Stomach (tissue), 4 donors: Measurements from ENCODE around the gene ECM1.

Source experiments
- CTCF ChIP-seq, 7 experiments: fragments of 450-650 bp in 4 of 7; fragments of 200-600 bp in 3 of 7; sonication (generic) in 3 of 7; IDR thresholded peaks; one replicate each; pipeline ENCODE4 v1.5.1; 2016 to 2019; ENCODE audit warnings: antibody characterized with exemption in 7 of 7, control low read depth in 2 of 7, mild to moderate bottlenecking in 1 of 7
- POLR2A ChIP-seq, 4 donors: fragments of 450-650 bp; IDR thresholded peaks; one replicate each; pipeline ENCODE4 v1.6.1; 2016; ENCODE audit warnings: antibody characterized with exemption in 4 of 4, control low read depth in 2 of 4, mild to moderate bottlenecking in 1 of 4, moderate library complexity in 1 of 4
- POLR2AphosphoS5 ChIP-seq, 3 donors: sonication (generic); formaldehyde crosslinking; IDR thresholded peaks; one replicate each; pipeline ENCODE4 v1.6.1; 2016; ENCODE audit warnings: antibody characterized with exemption in 3 of 3

DNA sequence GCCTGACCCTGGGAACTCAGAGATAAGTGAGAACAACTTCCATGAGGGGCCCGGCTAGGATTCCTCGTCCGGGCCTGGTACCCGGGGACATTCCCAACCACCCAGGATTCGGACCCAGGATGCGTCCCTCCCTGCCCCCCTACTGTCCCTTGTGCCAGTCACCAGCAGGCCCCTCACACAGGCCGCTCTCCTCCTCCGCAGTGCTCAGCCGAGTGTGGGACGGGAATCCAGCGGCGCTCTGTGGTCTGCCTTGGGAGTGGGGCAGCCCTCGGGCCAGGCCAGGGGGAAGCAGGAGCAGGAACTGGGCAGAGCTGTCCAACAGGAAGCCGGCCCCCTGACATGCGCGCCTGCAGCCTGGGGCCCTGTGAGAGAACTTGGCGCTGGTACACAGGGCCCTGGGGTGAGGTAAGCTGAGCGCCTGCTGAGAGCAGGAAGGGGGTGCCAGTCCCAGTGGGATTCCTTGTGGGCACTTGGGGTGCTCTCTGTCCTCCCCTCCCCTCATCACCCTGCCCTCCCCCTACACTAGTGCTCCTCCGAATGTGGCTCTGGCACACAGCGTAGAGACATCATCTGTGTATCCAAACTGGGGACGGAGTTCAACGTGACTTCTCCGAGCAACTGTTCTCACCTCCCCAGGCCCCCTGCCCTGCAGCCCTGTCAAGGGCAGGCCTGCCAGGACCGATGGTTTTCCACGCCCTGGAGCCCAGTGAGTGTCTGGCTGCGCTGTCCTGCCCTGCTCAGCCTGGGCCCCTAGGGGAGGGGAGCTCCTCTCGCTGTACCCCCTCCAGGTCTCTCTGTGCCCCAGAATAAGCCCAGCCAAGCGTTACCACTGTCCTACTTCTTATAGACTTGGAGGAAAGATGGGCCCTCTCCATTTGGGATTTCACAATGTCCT lies 51.1 kb downstream of the ECM1 start:
- TF ChIP-seq POLR2A (IDR thresholded peaks at IDR 0.05) (no peak), CTCF (IDR thresholded peaks at IDR 0.05) (no peak), POLR2AphosphoS5 (IDR thresholded peaks at IDR 0.05) (no peak)
